Stomach smooth muscle (tissue), 2 donors: ENCODE data around the gene TSPAN14.
"Not testable (repeated sequence)": the region's sequence is repeated elsewhere in the genome, so short reads cannot be mapped to it uniquely, and the experiment has no call there.

Experiments used
- H3K27ac ChIP-seq: one replicate; pipeline ENCODE4 v1.7.0; 2013; ENCODE audit warnings: mild to moderate bottlenecking, low read length, inconsistent platforms
- H3K27me3 ChIP-seq, 2 donors: one replicate each; pipeline ENCODE4 v1.7.0; 2013; ENCODE audit warnings: low read length in 2 of 2; ENCODE audit not compliant: insufficient read depth in 2 of 2, control insufficient read depth in 1 of 2
- H3K36me3 ChIP-seq, 2 donors: one replicate each; pipeline ENCODE4 v1.7.0; 2013; ENCODE audit warnings: low read length in 2 of 2; ENCODE audit not compliant: control insufficient read depth in 2 of 2, insufficient read depth in 2 of 2
- H3K4me1 ChIP-seq: one replicate; pipeline ENCODE4 v1.7.0; 2013; ENCODE audit warnings: low read length; ENCODE audit not compliant: control insufficient read depth, insufficient read depth
- H3K4me3 ChIP-seq, 2 donors: one replicate each; pipeline ENCODE4 v1.7.0; 2013; ENCODE audit warnings: low read length in 2 of 2
- H3K9ac ChIP-seq, 2 donors: one replicate each; pipeline ENCODE4 v1.7.0; 2013; ENCODE audit warnings: low read length in 2 of 2, mild to moderate bottlenecking in 1 of 2
- H3K9me3 ChIP-seq, 2 donors: one replicate each; pipeline ENCODE4 v1.7.0; 2013; ENCODE audit warnings: low read length in 2 of 2; ENCODE audit not compliant: control insufficient read depth in 2 of 2
- donor health status: healthy.
- donor health status: Pancreatic carcinoma.

The TSPAN14 gene

GRCh38 chr10:80540136-80540535 is 86.0 kb downstream of the TSPAN14 start:
- Histone ChIP-seq H3K27me3 (no peaks in the 10 kb centered on the region), H3K9me3 (no peaks in the 10 kb centered on the region), H3K4me3 (no peak overlapping the region), H3K36me3 (no peaks in the 10 kb centered on the region), H3K27ac (no peak overlapping the region), H3K9ac (no peak overlapping the region), H3K4me1 (peaks cover 6% of the 10 kb centered on the region)

- no peak overlapping the region for H3K4me3 ChIP-seq
- no peak overlapping the region for H3K9ac ChIP-seq
- no peak overlapping the region for H3K27ac ChIP-seq
Measured at GRCh38 chr10:80540618-80540980, 86.5 kb downstream of the TSPAN14 start.

GRCh38 chr10:80540981-80541750 is 87.1 kb downstream of the TSPAN14 start:
- no peaks in the 10 kb centered on the region for H3K36me3 ChIP-seq
- H3K9me3 ChIP-seq: no peaks in the 10 kb centered on the region
- H3K4me1 ChIP-seq: peaks cover 3% of the 10 kb centered on the region
- H3K9ac ChIP-seq: no peak overlapping the region
- no peak overlapping the region for H3K4me3 ChIP-seq
- H3K27ac ChIP-seq: no peak overlapping the region
- no peaks in the 10 kb centered on the region for H3K27me3 ChIP-seq

More at GRCh38 chr10:80540618-80540980, 86.5 kb downstream of the TSPAN14 start:
- H3K27me3 ChIP-seq: no peaks in the 10 kb centered on the region
- no peaks in the 10 kb centered on the region for H3K36me3 ChIP-seq
- no peaks in the 10 kb centered on the region for H3K9me3 ChIP-seq
- H3K4me1 ChIP-seq: peaks cover 6% of the 10 kb centered on the region

GRCh38 chr10:80542053-80542452 is 87.9 kb downstream of the TSPAN14 start:
- no peaks in the 10 kb centered on the region for H3K27me3 ChIP-seq
- H3K27ac ChIP-seq: no peak overlapping the region
- H3K4me3 ChIP-seq: no peak overlapping the region
- H3K9ac ChIP-seq: no peak overlapping the region
- H3K4me1 ChIP-seq: peaks cover 3% of the 10 kb centered on the region
- H3K36me3 ChIP-seq: no peaks in the 10 kb centered on the region
- no peaks in the 10 kb centered on the region for H3K9me3 ChIP-seq

GRCh38 chr10:80542652-80543318 is 88.7 kb downstream of the TSPAN14 start:
- H3K9ac ChIP-seq: no peak overlapping the region
- no peaks in the 10 kb centered on the region for H3K27me3 ChIP-seq
- H3K4me3 ChIP-seq: no peak overlapping the region
- H3K4me1 ChIP-seq: peaks cover 3% of the 10 kb centered on the region
- H3K27ac ChIP-seq: no peak overlapping the region
- no peaks in the 10 kb centered on the region for H3K36me3 ChIP-seq
- H3K9me3 ChIP-seq: no peaks in the 10 kb centered on the region

- not testable (repeated sequence) for H3K27me3 ChIP-seq, H3K27ac ChIP-seq, H3K9me3 ChIP-seq, H3K9ac ChIP-seq, H3K4me3 ChIP-seq, H3K4me1 ChIP-seq, H3K36me3 ChIP-seq
Measured at GRCh38 chr10:80543319-80543672, 89.2 kb downstream of the TSPAN14 start.

DNA sequence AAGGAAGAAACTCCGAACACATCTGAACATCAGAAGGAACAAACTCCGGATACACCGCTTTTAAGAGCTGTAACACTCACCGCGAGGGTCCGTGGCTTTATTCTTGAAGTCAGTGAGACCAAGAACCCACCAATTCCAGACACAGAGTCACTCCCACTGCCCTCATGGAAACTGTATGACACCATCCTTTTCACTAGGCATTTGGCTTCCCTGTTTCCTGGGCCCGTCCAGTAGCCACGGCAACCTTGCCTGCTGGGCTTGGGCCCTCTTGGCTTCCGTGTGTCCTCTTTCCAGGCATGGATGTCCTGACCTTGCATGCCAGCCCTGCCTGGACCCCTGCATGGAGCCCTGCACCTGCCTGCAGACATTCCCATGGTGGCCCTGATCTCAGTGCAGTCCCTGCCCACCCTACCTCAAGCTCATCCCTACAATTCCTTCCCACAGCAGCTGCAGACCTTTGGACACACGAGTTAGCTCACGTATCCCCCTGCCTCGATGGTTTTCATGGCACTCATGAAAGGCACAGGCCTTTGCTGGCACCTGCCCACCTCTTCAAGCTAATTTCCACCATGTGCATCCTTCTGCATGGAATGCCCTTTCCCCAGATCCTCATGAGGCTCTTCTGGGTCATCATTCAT is 90.3 kb downstream of the TSPAN14 start:
- H3K27ac ChIP-seq: no peak overlapping the region
- no peaks in the 10 kb centered on the region for H3K36me3 ChIP-seq
- no peak overlapping the region for H3K9ac ChIP-seq
- H3K9me3 ChIP-seq: no peaks in the 10 kb centered on the region
- H3K27me3 ChIP-seq: no peaks in the 10 kb centered on the region
- H3K4me1 ChIP-seq: peaks cover 3% of the 10 kb centered on the region
- no peak overlapping the region for H3K4me3 ChIP-seq

- Histone ChIP-seq H3K36me3 (no peaks in the 10 kb centered on the region), H3K27me3 (no peaks in the 10 kb centered on the region), H3K9ac (no peak overlapping the region), H3K27ac (no peak overlapping the region), H3K4me1 (peaks cover 3% of the 10 kb centered on the region), H3K9me3 (no peaks in the 10 kb centered on the region), H3K4me3 (no peak overlapping the region)
Measured at GRCh38 chr10:80545258-80545881, 91.3 kb downstream of the TSPAN14 start.

- no peak overlapping the region for H3K9ac ChIP-seq
- no peak overlapping the region for H3K4me3 ChIP-seq
- no peaks in the 10 kb centered on the region for H3K9me3 ChIP-seq
- no peaks in the 10 kb centered on the region for H3K4me1 ChIP-seq
- H3K27ac ChIP-seq: no peak overlapping the region
- no peaks in the 10 kb centered on the region for H3K27me3 ChIP-seq
- no peaks in the 10 kb centered on the region for H3K36me3 ChIP-seq
Measured at GRCh38 chr10:80552151-80552646, 98.1 kb downstream of the TSPAN14 start.

DNA sequence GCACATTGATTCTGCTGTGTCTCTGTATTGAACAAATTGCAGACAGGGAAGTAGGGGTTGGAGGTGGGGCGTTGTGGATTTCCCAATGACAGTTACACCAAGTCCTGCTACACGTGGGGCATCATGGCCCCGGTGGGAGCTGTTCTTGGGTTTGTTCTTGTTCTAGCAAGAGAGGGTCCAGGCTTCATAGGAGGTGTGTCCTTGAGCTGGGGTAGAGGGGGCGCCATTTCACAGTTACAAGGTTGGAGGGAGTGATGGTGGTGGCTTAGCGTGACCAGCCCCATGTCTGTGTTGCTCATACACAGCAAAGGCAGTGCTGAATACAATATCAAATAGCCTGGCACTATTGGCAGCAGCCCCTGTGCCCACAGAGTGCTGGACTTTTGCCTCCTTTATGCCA is 99.3 kb downstream of the TSPAN14 start:
- Histone ChIP-seq H3K4me3 (no peak overlapping the region), H3K4me1 (no peaks in the 10 kb centered on the region), H3K36me3 (no peaks in the 10 kb centered on the region), H3K9ac (no peak overlapping the region), H3K9me3 (no peaks in the 10 kb centered on the region), H3K27me3 (no peaks in the 10 kb centered on the region), H3K27ac (no peak overlapping the region)
